ENCODE data around the gene SECISBP2L. TPM values are rescaled to one million over a fixed set of nuclear protein-coding genes. Genes with fewer than 3 reads are reported as not detected.

SECISBP2L gene
- total RNA-seq, 1 experiment from 2014 or later: 33.2 TPM

GRCh38 chr15:48966595-48967301 lies 79.5 kb downstream of the SECISBP2L start:
- intact Hi-C loops (cut with micrococcal nuclease; ENCODE audit: unreplicated experiment): no loop called here
- H3K36me3 ChIP-seq (ENCODE audit: low read depth): no peaks in the 10 kb centered on the region
- H3K27ac ChIP-seq: no peak overlapping the region
- no TSS peak for BruUV-seq (replicated peaks)
- no peak overlapping the region for H3K4me3 ChIP-seq
- CTCF ChIA-PET: no interaction called here
- H3K79me2 ChIP-seq (ENCODE audit: low read depth): no peaks in the 10 kb centered on the region
- peak in 1 of 2 experiments; percentile 58 for DNase-seq
- no peak overlapping the region; the same call in 1 of the 2 replicates for H3K4me2 ChIP-seq
- H3K4me1 ChIP-seq (replicated peaks; ENCODE audit: insufficient read depth): 0 out of 2 replicates have a peak, but pooled peaks cover 8% of the 10 kb centered on the region
- no peaks in the 10 kb centered on the region for H3K27me3 ChIP-seq (ENCODE audit: insufficient read depth, low read depth)
- H4K20me1 ChIP-seq (ENCODE audit: insufficient read depth): no peaks in the 10 kb centered on the region
- POLR2A ChIA-PET (ENCODE audit: unreplicated experiment): no interaction called here
- peaks cover 5% of the 10 kb centered on the region; the same call in 1 of the 2 replicates for H3F3A ChIP-seq (ENCODE audit: insufficient read depth, low read depth)
- no peaks in the 10 kb centered on the region for H3K9me3 ChIP-seq (ENCODE audit: insufficient read depth, low read depth)
- TF ChIP-seq EZH2 (IDR thresholded peaks at IDR 0.05; ENCODE audit: low read depth) (no peak), CTCF (conservative IDR thresholded peaks at IDR 0.05) (no peak)
- no peaks in the 10 kb centered on the region for H3K9me2 ChIP-seq (ENCODE audit: insufficient read depth)
- no peak overlapping the region for H2AFZ ChIP-seq

- Histone ChIP-seq H3K27me3 (ENCODE audit: insufficient read depth, low read depth) (no peaks in the 10 kb centered on the region), H3K4me3 (no peak overlapping the region), H4K20me1 (ENCODE audit: insufficient read depth) (no peaks in the 10 kb centered on the region), H3K27ac (no peak overlapping the region), H3K9me3 (ENCODE audit: insufficient read depth, low read depth) (no peaks in the 10 kb centered on the region), H2AFZ (no peak overlapping the region), H3K36me3 (ENCODE audit: low read depth) (no peaks in the 10 kb centered on the region), H3F3A (ENCODE audit: insufficient read depth, low read depth) (peaks cover 5% of the 10 kb centered on the region; the same call in 1 of the 2 replicates), H3K79me2 (ENCODE audit: low read depth) (no peaks in the 10 kb centered on the region), H3K4me1 (replicated peaks; ENCODE audit: insufficient read depth) (0 out of 2 replicates have a peak, but pooled peaks cover 8% of the 10 kb centered on the region), H3K4me2 (no peak overlapping the region), H3K9me2 (ENCODE audit: insufficient read depth) (no peaks in the 10 kb centered on the region)
- ChIA-PET CTCF (interaction anchor here (0.5 to 1.4 kb wide), 2 partner anchors 10 to 1770 kb away, joined by 5 to 6 read pairs; no protein-coding TSS in a partner anchor), POLR2A (ENCODE audit: unreplicated experiment) (interaction anchor here (0.5 kb wide), 1 partner anchor 162 kb away, joined by 7 read pairs; no protein-coding TSS in a partner anchor)
- intact Hi-C loops (cut with micrococcal nuclease; ENCODE audit: unreplicated experiment): no loop called here
- BruUV-seq (replicated peaks): no TSS peak
- DNase-seq: no peak
- TF ChIP-seq CTCF (conservative IDR thresholded peaks at IDR 0.05): peak; percentile 35; the same call in 1 of the 2 replicates
- no peak for TF ChIP-seq EZH2 (IDR thresholded peaks at IDR 0.05; ENCODE audit: low read depth)
Observed at GRCh38 chr15:48965972-48966371, 80.3 kb downstream of the SECISBP2L start.

- ChIA-PET POLR2A (ENCODE audit: unreplicated experiment) (no interaction called here), CTCF (interaction anchor here (1.4 kb wide), 1 partner anchor 11 kb away, joined by 6 read pairs; no protein-coding TSS in a partner anchor)
- H3K4me1 ChIP-seq (replicated peaks; ENCODE audit: insufficient read depth): 0 out of 2 replicates have a peak, but pooled peaks cover 8% of the 10 kb centered on the region
- no peaks in the 10 kb centered on the region for H3K9me2 ChIP-seq (ENCODE audit: insufficient read depth)
- no peak for DNase-seq
- H3F3A ChIP-seq (ENCODE audit: insufficient read depth, low read depth): peaks cover 5% of the 10 kb centered on the region; the same call in 1 of the 2 replicates
- H3K79me2 ChIP-seq (ENCODE audit: low read depth): no peaks in the 10 kb centered on the region
- no peak overlapping the region for H3K4me3 ChIP-seq
- H3K36me3 ChIP-seq (ENCODE audit: low read depth): no peaks in the 10 kb centered on the region
- BruUV-seq (replicated peaks): no TSS peak
- intact Hi-C loops (cut with micrococcal nuclease; ENCODE audit: unreplicated experiment): loop anchor here (5.0 kb wide), 3 partner anchors 83 to 153 kb away; partner anchors contain the start of gene CEP152
- no peak for TF ChIP-seq CTCF (conservative IDR thresholded peaks at IDR 0.05)
- no peak for TF ChIP-seq EZH2 (IDR thresholded peaks at IDR 0.05; ENCODE audit: low read depth)
- H4K20me1 ChIP-seq (ENCODE audit: insufficient read depth): no peaks in the 10 kb centered on the region
- H3K27ac ChIP-seq: no peak overlapping the region
- H3K9me3 ChIP-seq (ENCODE audit: insufficient read depth, low read depth): no peaks in the 10 kb centered on the region
- H2AFZ ChIP-seq: no peak overlapping the region
- no peaks in the 10 kb centered on the region for H3K27me3 ChIP-seq (ENCODE audit: insufficient read depth, low read depth)
- H3K4me2 ChIP-seq: no peak overlapping the region
Observed at GRCh38 chr15:48964898-48965297, 81.3 kb downstream of the SECISBP2L start.
